ENCODE measurements around the gene ATP9A. TPM values are rescaled to one million over a fixed set of nuclear protein-coding genes. Genes with fewer than 3 reads are reported as not detected.

Gene ATP9A
- total RNA-seq, 6 experiments from 2014 or later, result 10.5 to 17.4 (median 13.0) TPM

DNA sequence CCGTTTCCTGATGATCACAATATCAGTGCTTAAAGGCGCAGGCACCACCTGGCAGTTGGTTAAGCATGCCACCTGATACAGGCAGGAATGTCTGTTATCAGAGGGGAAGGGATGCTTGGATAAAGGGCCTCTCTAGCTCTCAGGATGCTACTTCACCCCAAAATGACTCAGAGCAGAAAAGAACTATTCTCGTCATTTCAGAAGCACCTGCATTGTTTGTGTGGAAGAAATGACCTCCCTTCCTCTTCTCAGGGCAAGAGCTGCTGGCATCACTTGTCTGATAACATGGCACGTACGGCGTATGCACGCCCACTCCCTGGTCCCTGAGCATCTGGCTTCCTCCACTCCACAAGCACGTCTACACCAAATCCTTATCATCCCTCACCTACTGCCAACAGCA, 47.3 kb downstream of the ATP9A start:
- DNase-seq, result no peak
- Histone ChIP-seq H3K27ac (no peak overlapping the region), H3K4me1 (no peaks in the 10 kb centered on the region), H3K9me3 (no peaks in the 10 kb centered on the region), H3K36me3 (no peaks in the 10 kb centered on the region), H3K4me3 (no peak overlapping the region), H3K27me3 (no peaks in the 10 kb centered on the region)
- no peak for TF ChIP-seq CTCF (IDR thresholded peaks at IDR 0.05)
- TF ChIP-seq POLR2A (IDR thresholded peaks at IDR 0.05), result no peak
- no peak for ATAC-seq
- WGBS (ENCODE audit: insufficient coverage, low coverage, low lambda C conversion rate, missing lambda C conversion rate), result 86% methylated on average over 8 of the region's 8 CpGs
- intact Hi-C loops (cut with DNase I), result no loop called here

GRCh38 chr20:51720384-51720783, 47.8 kb downstream of the ATP9A start:
- ATAC-seq, result no peak
- no peak overlapping the region for H3K4me3 ChIP-seq
- DNase-seq, result no peak
- intact Hi-C loops (cut with DNase I), result no loop called here
- no peak overlapping the region for H3K27ac ChIP-seq
- no peaks in the 10 kb centered on the region for H3K27me3 ChIP-seq
- no peaks in the 10 kb centered on the region for H3K9me3 ChIP-seq
- no peaks in the 10 kb centered on the region for H3K36me3 ChIP-seq
- WGBS (ENCODE audit: insufficient coverage, low coverage, low lambda C conversion rate, missing lambda C conversion rate), result 97% methylated on average over 5 of the region's 9 CpGs
- no peaks in the 10 kb centered on the region for H3K4me1 ChIP-seq
- no peak for TF ChIP-seq CTCF (IDR thresholded peaks at IDR 0.05)
- no peak for TF ChIP-seq POLR2A (IDR thresholded peaks at IDR 0.05)

GRCh38 chr20:51715856-51716185, 52.4 kb downstream of the ATP9A start:
- no peaks in the 10 kb centered on the region for H3K4me1 ChIP-seq
- 86% methylated on average over 1 of the region's 1 CpG for WGBS (ENCODE audit: insufficient coverage, low coverage, low lambda C conversion rate, missing lambda C conversion rate)
- no peak overlapping the region for H3K27ac ChIP-seq
- TF ChIP-seq CTCF (IDR thresholded peaks at IDR 0.05) (no peak), POLR2A (IDR thresholded peaks at IDR 0.05) (no peak)
- no peak overlapping the region for H3K4me3 ChIP-seq
- intact Hi-C loops (cut with DNase I), result no loop called here
- ATAC-seq, result no peak
- H3K27me3 ChIP-seq, result no peaks in the 10 kb centered on the region
- no peak for DNase-seq
- H3K9me3 ChIP-seq, result no peaks in the 10 kb centered on the region
- no peaks in the 10 kb centered on the region for H3K36me3 ChIP-seq

DNA sequence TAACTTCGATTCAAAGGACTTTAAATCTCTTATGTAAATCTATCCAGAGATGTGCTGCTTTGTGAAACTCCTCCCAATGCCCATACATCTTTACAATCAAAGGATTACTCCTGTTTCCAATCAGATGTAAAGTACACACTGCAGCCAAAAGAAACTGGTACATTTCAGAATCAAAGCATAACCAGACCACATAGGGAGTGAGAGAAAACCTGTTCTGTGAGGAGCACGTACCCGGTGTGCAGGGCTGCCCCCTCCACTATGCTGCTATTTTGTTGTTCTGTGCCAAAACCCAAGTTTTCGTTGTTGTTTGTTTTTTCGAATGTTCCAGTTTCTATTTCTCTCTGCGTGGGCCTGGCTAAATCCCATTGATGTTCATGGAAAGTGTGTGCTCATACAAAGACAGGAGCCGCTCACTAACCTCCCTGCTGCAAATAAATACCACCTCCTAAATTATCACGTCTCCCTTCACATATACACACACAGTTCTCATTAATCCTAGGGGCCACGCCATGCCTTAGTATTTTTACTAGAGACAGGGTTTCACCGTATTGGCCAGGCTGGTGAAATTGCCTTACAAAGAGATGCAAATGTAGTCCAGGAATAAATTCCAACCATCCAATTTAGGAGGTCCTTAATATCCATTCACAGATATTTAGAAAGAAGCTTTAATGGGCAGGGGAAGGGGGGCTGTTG, 52.9 kb downstream of the ATP9A start:
- ATAC-seq, result no peak
- DNase-seq, result no peak
- H3K4me3 ChIP-seq, result no peak overlapping the region
- no peaks in the 10 kb centered on the region for H3K9me3 ChIP-seq
- H3K36me3 ChIP-seq, result no peaks in the 10 kb centered on the region
- H3K4me1 ChIP-seq, result no peaks in the 10 kb centered on the region
- 72% methylated on average over 10 of the region's 10 CpGs for WGBS (ENCODE audit: insufficient coverage, low coverage, low lambda C conversion rate, missing lambda C conversion rate)
- intact Hi-C loops (cut with DNase I), result no loop called here
- H3K27me3 ChIP-seq, result no peaks in the 10 kb centered on the region
- TF ChIP-seq CTCF (IDR thresholded peaks at IDR 0.05) (no peak), POLR2A (IDR thresholded peaks at IDR 0.05) (no peak)
- H3K27ac ChIP-seq, result no peak overlapping the region

DNA sequence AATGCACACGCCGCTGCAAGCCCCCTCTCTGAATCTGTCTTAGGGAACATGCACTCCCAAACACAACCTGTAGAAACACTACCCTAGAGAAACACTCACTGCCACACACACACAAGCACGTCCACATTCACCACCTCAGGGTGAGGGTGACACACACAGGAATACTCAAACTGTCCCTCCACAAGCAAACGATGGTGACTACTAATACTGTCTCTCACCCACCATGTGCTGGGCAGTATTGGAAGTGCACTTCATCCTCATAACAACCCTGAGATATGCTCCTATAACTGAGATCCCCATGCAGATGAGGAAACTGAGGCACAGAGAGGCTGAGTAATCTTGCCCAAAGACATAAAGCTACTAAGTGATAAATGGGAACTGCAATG, 55.0 kb downstream of the ATP9A start:
- Histone ChIP-seq H3K4me1 (no peaks in the 10 kb centered on the region), H3K27ac (no peak overlapping the region), H3K36me3 (no peaks in the 10 kb centered on the region), H3K9me3 (no peaks in the 10 kb centered on the region), H3K4me3 (no peak overlapping the region), H3K27me3 (no peaks in the 10 kb centered on the region)
- no peak for TF ChIP-seq CTCF (IDR thresholded peaks at IDR 0.05)
- TF ChIP-seq POLR2A (IDR thresholded peaks at IDR 0.05), result no peak
- DNase-seq, result no peak
- WGBS (ENCODE audit: insufficient coverage, low coverage, low lambda C conversion rate, missing lambda C conversion rate), result 75% methylated on average over 1 of the region's 4 CpGs
- intact Hi-C loops (cut with DNase I), result no loop called here
- ATAC-seq, result no peak

Measured in right lobe of liver (tissue), 6 donors.